Measurements from ENCODE around the gene FBXO10.

- TF ChIP-seq CTCF (conservative IDR thresholded peaks at IDR 0.05; ENCODE audit: low read length): no peak
- TF ChIP-seq EZH2phosphoT487 (IDR thresholded peaks at IDR 0.05; ENCODE audit: borderline replicate concordance): no peak
Measured at GRCh38 chr9:37507566-37508134, 68.5 kb downstream of the FBXO10 start.
